HG03439 (cell line): ENCODE measurements around the gene FYN.

Experiments
- ATAC-seq: cut with Tn5 transposase; IDR thresholded peaks from one replicate; pipeline ENCODE4 v1.9.1; 2021; ENCODE audit warnings: mild to moderate bottlenecking, moderate library complexity; ENCODE audit not compliant: unreplicated experiment

The FYN gene

GRCh38 chr6:111854683-111855082 lies 18.6 kb downstream of the FYN start:
- no peak for ATAC-seq

- no peak for ATAC-seq
Measured at GRCh38 chr6:111852725-111853124, 20.5 kb downstream of the FYN start.

GRCh38 chr6:111850295-111850937 lies 22.8 kb downstream of the FYN start:
- no peak for ATAC-seq

GRCh38 chr6:111849298-111849697 lies 24.0 kb downstream of the FYN start:
- no peak for ATAC-seq

GRCh38 chr6:111848262-111848812 lies 24.9 kb downstream of the FYN start:
- no peak for ATAC-seq

GRCh38 chr6:111846492-111847409 lies 26.5 kb downstream of the FYN start:
- no peak for ATAC-seq

GRCh38 chr6:111846066-111846465 lies 27.2 kb downstream of the FYN start:
- ATAC-seq, result no peak

GRCh38 chr6:111845441-111845871 lies 27.8 kb downstream of the FYN start:
- peak; percentile 78 for ATAC-seq

- peak; percentile 2 for ATAC-seq
Measured at GRCh38 chr6:111844921-111845320, 28.3 kb downstream of the FYN start.

- ATAC-seq, result peak; percentile 41
Measured at GRCh38 chr6:111844376-111844775, 28.9 kb downstream of the FYN start.

- ATAC-seq, result no peak
Measured at GRCh38 chr6:111843347-111844147, 29.7 kb downstream of the FYN start.

- no peak for ATAC-seq
Measured at GRCh38 chr6:111842891-111843290, 30.4 kb downstream of the FYN start.

- no peak for ATAC-seq
Measured at GRCh38 chr6:111842271-111842822, 30.9 kb downstream of the FYN start.

GRCh38 chr6:111841822-111842221 lies 31.4 kb downstream of the FYN start:
- no peak for ATAC-seq

GRCh38 chr6:111840803-111841202 lies 32.4 kb downstream of the FYN start:
- ATAC-seq, result no peak

- no peak for ATAC-seq
Measured at GRCh38 chr6:111838749-111839484, 34.3 kb downstream of the FYN start.

GRCh38 chr6:111837641-111838500 lies 35.4 kb downstream of the FYN start:
- peak; percentile 74 for ATAC-seq

GRCh38 chr6:111837007-111837406 lies 36.2 kb downstream of the FYN start:
- ATAC-seq, result no peak

GRCh38 chr6:111835807-111836206 lies 37.4 kb downstream of the FYN start:
- ATAC-seq, result no peak
